IMR-90 (cell line): ENCODE measurements around the gene NUBP2. TPM values are rescaled to one million over a fixed set of nuclear protein-coding genes. Genes with fewer than 3 reads are reported as not detected.

Experiments used
- ATAC-seq: fragments of 200-7000 bp; cut with Tn5 transposase; 2 replicates; pipeline ENCODE4 v1.9.1; 2020; ENCODE audit warnings: low read depth, mild to moderate bottlenecking, moderate library complexity
- BruUV-seq: library from RNA; stranded (reverse); fragments of 400-500 nt; replicated peaks from 2 replicates; lab custom pipeline; 2021; lab: Mats Ljungman, UMichigan
- CTCF ChIA-PET: fragments of 300-600 bp; formaldehyde crosslinking; extraction: SDS; loops from one replicate; lab custom pipeline; 2021; ENCODE audit warnings: antibody characterized with exemption; lab: Yijun Ruan, JAX
- POLR2A ChIA-PET: fragments of 300-600 bp; sonication (Branson Sonifier 250); formaldehyde crosslinking; loops from one replicate; lab custom pipeline; 2022; ENCODE audit warnings: antibody characterized with exemption; ENCODE audit not compliant: unreplicated experiment; lab: Charles Lee
- DNase-seq: peaks from one replicate; pipeline ENCODE4 v3.0.0; 2013
- H2AFZ ChIP-seq: replicated peaks from 2 replicates; pipeline ENCODE3; 2013; ENCODE audit warnings: low read length, mild to moderate bottlenecking; ENCODE audit not compliant: poor library complexity
- H2AK5ac ChIP-seq: 2 replicates; pipeline ENCODE4 v1.6.1; 2013; ENCODE audit warnings: low read depth, low read length, inconsistent platforms
- H2AK9ac ChIP-seq: replicated peaks from 2 replicates; pipeline ENCODE3; 2013; ENCODE audit warnings: mild to moderate bottlenecking, low read depth, low read length, moderate library complexity; ENCODE audit not compliant: poor library complexity
- H2BK120ac ChIP-seq: 2 replicates; pipeline ENCODE4 v1.6.1; 2013; ENCODE audit warnings: low read depth, low read length, inconsistent platforms
- H2BK15ac ChIP-seq: 3 replicates; pipeline ENCODE4 v1.6.1; 2013; ENCODE audit warnings: low read depth, low read length, inconsistent platforms
- H2BK20ac ChIP-seq: 2 replicates; pipeline ENCODE4 v1.6.1; 2013; ENCODE audit warnings: low read depth, mild to moderate bottlenecking, inconsistent platforms, low read length, moderate library complexity
- H2BK5ac ChIP-seq: 2 replicates; pipeline ENCODE4 v1.6.1; 2013; ENCODE audit warnings: mild to moderate bottlenecking, low read depth, low read length, inconsistent platforms; ENCODE audit not compliant: poor library complexity, severe bottlenecking
- H3K14ac ChIP-seq: replicated peaks from 2 replicates; pipeline ENCODE4 v1.6.1; 2013; ENCODE audit warnings: low read depth, low read length, inconsistent platforms
- H3K18ac ChIP-seq: 2 replicates; pipeline ENCODE4 v1.6.1; 2013; ENCODE audit warnings: low read depth, low read length, control low read depth
- H3K23ac ChIP-seq: 2 replicates; pipeline ENCODE4 v1.6.1; 2013; ENCODE audit warnings: low read depth, low read length, inconsistent platforms
- H3K27ac ChIP-seq: 2 replicates; pipeline ENCODE4 v1.5.1; 2013; ENCODE audit warnings: mild to moderate bottlenecking, control low read depth, low read length; ENCODE audit not compliant: insufficient read depth
- H3K27me3 ChIP-seq: 2 replicates; pipeline ENCODE4 v1.6.1; 2013; ENCODE audit warnings: low read length; ENCODE audit not compliant: control insufficient read depth, insufficient read depth
- H3K36me3 ChIP-seq: 2 replicates; pipeline ENCODE4 v1.6.1; 2013; ENCODE audit warnings: low read length, mixed read lengths; ENCODE audit not compliant: control insufficient read depth, insufficient read depth
- H3K4ac ChIP-seq: 2 replicates; pipeline ENCODE4 v1.6.1; 2013; ENCODE audit warnings: low read depth, low read length, inconsistent platforms
- H3K4me1 ChIP-seq: 2 replicates; pipeline ENCODE4 v1.6.1; 2013; ENCODE audit warnings: low read length, mixed read lengths; ENCODE audit not compliant: control insufficient read depth, insufficient read depth
- H3K4me2 ChIP-seq: 2 replicates; pipeline ENCODE4 v1.6.1; 2013; ENCODE audit warnings: low read depth, mild to moderate bottlenecking, control low read depth, low read length, moderate library complexity
- H3K4me3 ChIP-seq: 2 replicates; pipeline ENCODE4 v1.5.1; 2013; ENCODE audit warnings: low read depth, mild to moderate bottlenecking, control low read depth, low read length, moderate library complexity; ENCODE audit not compliant: insufficient read depth
- H3K56ac ChIP-seq: 2 replicates; pipeline ENCODE4 v1.6.1; 2013; ENCODE audit warnings: low read length, inconsistent platforms; ENCODE audit not compliant: insufficient read depth; ENCODE audit errors: extremely low read depth
- H3K79me1 ChIP-seq, 2 experiments: 2 replicates each; pipeline ENCODE4 v1.6.1; 2013; ENCODE audit warnings: low read length in 2 of 2, inconsistent platforms in 1 of 2, low read depth in 1 of 2
- H3K9ac ChIP-seq: 2 replicates; pipeline ENCODE4 v1.6.1; 2013; ENCODE audit warnings: low read depth, low read length, control low read depth
- H3K9me1 ChIP-seq: 2 replicates; pipeline ENCODE4 v1.6.1; 2013; ENCODE audit warnings: low read length, inconsistent platforms; ENCODE audit not compliant: insufficient read depth
- H3K9me3 ChIP-seq: 2 replicates; pipeline ENCODE4 v1.6.1; 2013; ENCODE audit warnings: low read length; ENCODE audit not compliant: control insufficient read depth, insufficient read depth
- H4K20me1 ChIP-seq: 2 replicates; pipeline ENCODE4 v1.6.1; 2013; ENCODE audit warnings: low read length, inconsistent platforms; ENCODE audit not compliant: insufficient read depth
- H4K5ac ChIP-seq: 2 replicates; pipeline ENCODE4 v1.6.1; 2013; ENCODE audit warnings: mild to moderate bottlenecking, low read depth, low read length, control low read depth
- H4K8ac ChIP-seq, 2 experiments: 2 replicates each; pipeline ENCODE4 v1.6.1; 2013; ENCODE audit warnings: low read depth in 2 of 2, low read length in 2 of 2, control low read depth in 1 of 2, inconsistent platforms in 1 of 2
- H4K91ac ChIP-seq: 2 replicates; pipeline ENCODE4 v1.6.1; 2013; ENCODE audit warnings: low read depth, low read length, inconsistent platforms; ENCODE audit not compliant: insufficient read depth
- MAZ ChIP-seq: IDR thresholded peaks from 2 replicates; pipeline ENCODE4 v1.6.1; 2012; ENCODE audit warnings: low read depth, mild to moderate bottlenecking, low read length, improper control_type of control experiment, moderate library complexity, borderline replicate concordance
- SMC3 ChIP-seq: fragments of 150-350 bp; IDR thresholded peaks from 2 replicates; pipeline ENCODE4 v1.6.1; 2016; ENCODE audit warnings: low read depth, mild to moderate bottlenecking, antibody characterized with exemption, low read length, moderate library complexity
- WGBS, 2 experiments: methylation state at CpG; one replicate each; pipeline versions ENCODE4 v1.1.5 to v1.1.7; 2013; ENCODE audit warnings: missing lambda C conversion rate in 2 of 2; ENCODE audit not compliant: insufficient read length in 1 of 2; ENCODE audit errors: extremely low coverage in 2 of 2; 5-methylcytosine and 5-hydroxymethylcytosine counted together
- dilution Hi-C: fragments of 300-500 bp; cut with HindIII; formaldehyde crosslinking; loops from one replicate; pipeline ENCODE4 v1.14.3; 2018; ENCODE audit warnings: low sequenced_read_pairs; ENCODE audit not compliant: unreplicated experiment
- in situ Hi-C: fragments of 300-500 bp; cut with MboI; formaldehyde crosslinking; loops from 3 replicates; pipeline ENCODE4 v1.14.3; 2019; ENCODE audit warnings: low sequenced_read_pairs, inconsistent platforms, mixed read lengths
- intact Hi-C: fragments of 100-400 bp; cut with micrococcal nuclease; formaldehyde crosslinking; loops from 2 replicates; pipeline ENCODE4 v1.10.0; 2022
- polyA plus RNA-seq, 3 experiments: library from polyadenylated mRNA; depleted of rRNA; stranded (reverse); fragments of >200 nt; gene quantifications; 2 replicates each; pipeline ENCODE4 v1.2.3, GENCODE V29; 2012; ENCODE audit warnings: low replicate concordance in 1 of 3
- total RNA-seq: library from RNA; depleted of rRNA; stranded (reverse); fragments of >200 nt; gene quantifications from 2 replicates; pipeline ENCODE4 v1.2.3, GENCODE V29; 2012

NUBP2 gene
- total and polyA plus RNA-seq, 2 of the 4 experiments (the other 2 are of a cell fraction), result 62.6 to 131 TPM

- CTCF ChIA-PET, result interaction anchor here (1.4 kb wide), 1 partner anchor 40 kb away, joined by 7 read pairs; the partner anchor contains the start of gene MAPK8IP3
- H2AK9ac ChIP-seq, result peak overlapping the region; percentile 76
- peak; percentile 53 for DNase-seq
- no peak overlapping the region for H2BK20ac ChIP-seq
- H2BK15ac ChIP-seq, result no peak overlapping the region
- no peak overlapping the region for H3K9ac ChIP-seq
- peaks cover 58% of the 10 kb centered on the region for H3K36me3 ChIP-seq
- H4K8ac ChIP-seq, result peak overlapping the region in 1 of 2 experiments; percentile 47; a peak in 1 of 4 replicates
- no peak for TF ChIP-seq SMC3
- TF ChIP-seq MAZ, result peak; percentile 77; the same call in 1 of the 2 replicates
- H2BK5ac ChIP-seq, result no peak overlapping the region
- H3K9me3 ChIP-seq, result no peaks in the 10 kb centered on the region
- dilution Hi-C loops (no loop called here), in situ Hi-C loops (no loop called here), intact Hi-C loops (no loop called here)
- H3K27me3 ChIP-seq, result no peaks in the 10 kb centered on the region
- H3K23ac ChIP-seq, result no peak overlapping the region
- H3K4me1 ChIP-seq, result peaks cover 2% of the 10 kb centered on the region; the same call in 1 of the 2 replicates
- H4K20me1 ChIP-seq, result peaks cover 13% of the 10 kb centered on the region
- no peak overlapping the region for H4K5ac ChIP-seq
- no peak overlapping the region for H3K27ac ChIP-seq
- H3K79me1 ChIP-seq, result peaks cover 10 to 40% of the 10 kb centered on the region in 2 experiments; a peak in 2 of 4 replicates
- 98% methylated on average over 8 of the region's 29 CpGs; no CpG with 5 or more reads in 1 of the 2 experiments for WGBS, 2 experiments
- 0 out of 2 replicates have a peak overlapping the region, but pooled peaks have one; percentile 16 for H4K91ac ChIP-seq
- no peak overlapping the region for H2BK120ac ChIP-seq
- no TSS peak for BruUV-seq
- H3K9me1 ChIP-seq, result peaks cover 6% of the 10 kb centered on the region; the same call in 1 of the 2 replicates
- POLR2A ChIA-PET, result interaction anchor here (0.8 kb wide), 1 partner anchor 38 kb away, joined by 5 read pairs; no protein-coding TSS in a partner anchor
- H2AFZ ChIP-seq, result peak overlapping the region; percentile 23
- H3K18ac ChIP-seq, result no peak overlapping the region
- H3K4ac ChIP-seq, result peak overlapping the region; percentile 5; the same call in 1 of the 2 replicates
- H3K4me2 ChIP-seq, result no peak overlapping the region
- no peak for ATAC-seq
- no peak overlapping the region; the same call in 1 of the 2 replicates for H3K56ac ChIP-seq
- 0 out of 2 replicates have a peak overlapping the region, but pooled peaks have one; percentile 1 for H3K14ac ChIP-seq
- no peak overlapping the region for H2AK5ac ChIP-seq
- H3K4me3 ChIP-seq, result no peak overlapping the region
These were observed 36.7 kb upstream of the NUBP2 start for GRCh38 chr16:1745900-1746692.
